Neural cell (in vitro differentiated cells): ENCODE results near the gene AFMID. TPM values are rescaled to one million over a fixed set of nuclear protein-coding genes. Genes with fewer than 3 reads are reported as not detected.

Source experiments
- H2AFZ ChIP-seq: fragments of 200-600, 300-800 bp; sonication (generic), shearing (Covaris generic); 2 replicates; pipeline ENCODE4 v1.6.0; 2014; ENCODE audit warnings: low read depth, mild to moderate bottlenecking, antibody characterized with exemption, low read length, moderate library complexity
- H3F3A ChIP-seq: fragments of 200-600 bp; shearing (Covaris generic); 2 replicates; pipeline ENCODE4 v1.6.1; 2016; ENCODE audit warnings: mild to moderate bottlenecking, moderate library complexity, mixed read lengths, antibody characterized with exemption, low read length; ENCODE audit not compliant: insufficient read depth, poor library complexity, severe bottlenecking
- H3K27ac ChIP-seq: fragments of 200-600, 300-800 bp; sonication (generic), shearing (Covaris generic); 2 replicates; pipeline ENCODE4 v1.5.1; 2014; ENCODE audit warnings: mild to moderate bottlenecking, low read length, moderate library complexity
- H3K27me3 ChIP-seq: fragments of 300-800, 200-600 bp; sonication (generic), shearing (Covaris generic); 2 replicates; pipeline ENCODE4 v1.6.0; 2014; ENCODE audit warnings: mild to moderate bottlenecking, low read depth, low read length, moderate library complexity; ENCODE audit not compliant: insufficient read depth
- H3K36me3 ChIP-seq: fragments of 300-800, 200-600 bp; sonication (generic), shearing (Covaris generic); 2 replicates; pipeline ENCODE4 v1.5.1; 2014; ENCODE audit warnings: mild to moderate bottlenecking, antibody characterized with exemption, low read length, moderate library complexity; ENCODE audit not compliant: insufficient read depth
- H3K4me2 ChIP-seq: fragments of 300-800, 200-600 bp; sonication (generic), shearing (Covaris generic); 2 replicates; pipeline ENCODE4 v1.6.0; 2014; ENCODE audit warnings: mild to moderate bottlenecking, low read length
- H3K4me3 ChIP-seq: fragments of 300-800, 200-600 bp; sonication (generic), shearing (Covaris generic); 2 replicates; pipeline ENCODE4 v1.5.1; 2014; ENCODE audit warnings: mild to moderate bottlenecking, low read length, moderate library complexity
- H3K79me2 ChIP-seq: fragments of 200-600 bp; shearing (Covaris generic); replicated peaks from 2 replicates; pipeline ENCODE4 v1.6.0; 2014; ENCODE audit warnings: mild to moderate bottlenecking, low read length, moderate library complexity; ENCODE audit not compliant: insufficient read depth
- H3K9ac ChIP-seq: fragments of 300-800, 200-600 bp; sonication (generic), shearing (Covaris generic); 2 replicates; pipeline ENCODE4 v1.6.1; 2016; ENCODE audit warnings: mild to moderate bottlenecking, low read length, mixed read lengths
- H3K9me2 ChIP-seq: fragments of 200-600 bp; shearing (Covaris generic); 2 replicates; pipeline ENCODE4 v1.6.1; 2016; ENCODE audit warnings: mild to moderate bottlenecking, low read length, mixed read lengths; ENCODE audit not compliant: insufficient read depth
- H3K9me3 ChIP-seq: fragments of 200-600, 300-800 bp; sonication (generic), shearing (Covaris generic); 2 replicates; pipeline ENCODE4 v1.6.1; 2016; ENCODE audit warnings: mild to moderate bottlenecking, mixed run types, low read length, moderate library complexity, mixed read lengths
- H4K20me1 ChIP-seq: fragments of 200-600 bp; shearing (Covaris generic); 2 replicates; pipeline ENCODE4 v1.6.1; 2016; ENCODE audit warnings: mild to moderate bottlenecking, mixed run types; ENCODE audit not compliant: insufficient read depth
- CTCF ChIP-seq: fragments of 450-650 bp; IDR thresholded peaks from 2 replicates; pipeline ENCODE4 v1.5.1; 2014; ENCODE audit warnings: antibody characterized with exemption, mild to moderate bottlenecking, moderate library complexity; ENCODE audit not compliant: poor library complexity, severe bottlenecking
- EZH2 ChIP-seq: fragments of 200-600, 300-800 bp; shearing (Covaris generic), sonication (generic); IDR thresholded peaks from 2 replicates; pipeline ENCODE4 v1.6.1; 2014; ENCODE audit warnings: antibody characterized with exemption, low read length, borderline replicate concordance, mild to moderate bottlenecking; ENCODE audit not compliant: insufficient read depth, poor library complexity, severe bottlenecking
- MXI1 ChIP-seq: fragments of 450-650 bp; conservative IDR thresholded peaks from 2 replicates; pipeline ENCODE4 v1.6.1; 2014; ENCODE audit warnings: antibody characterized with exemption, mild to moderate bottlenecking; ENCODE audit not compliant: poor library complexity, severe bottlenecking
- POLR2AphosphoS5 ChIP-seq: IDR thresholded peaks from 2 replicates; pipeline ENCODE4 v1.6.1; 2012
- RAD21 ChIP-seq: fragments of 450-650 bp; conservative IDR thresholded peaks from 2 replicates; pipeline ENCODE4 v1.6.1; 2014; ENCODE audit warnings: antibody characterized with exemption, mild to moderate bottlenecking, moderate library complexity
- SMC3 ChIP-seq: fragments of 450-650 bp; conservative IDR thresholded peaks from 2 replicates; pipeline ENCODE4 v1.6.1; 2014; ENCODE audit warnings: antibody characterized with exemption, mild to moderate bottlenecking, moderate library complexity; ENCODE audit not compliant: poor library complexity
- TAF1 ChIP-seq: IDR thresholded peaks from 2 replicates; pipeline ENCODE4 v1.6.1; 2012; ENCODE audit warnings: low read depth
- polyA plus RNA-seq: library from polyadenylated mRNA; depleted of rRNA; stranded (reverse); fragments of >200 nt; gene quantifications from 2 replicates; pipeline ENCODE4 v1.2.3, GENCODE V29; 2014
- TF ChIP-seq, protein P1 (sequence below): IDR thresholded peaks from 2 replicates; pipeline ENCODE4 v1.6.1; 2012; ENCODE audit warnings: borderline replicate concordance

The AFMID gene
- polyA plus RNA-seq, 1 donor from 2014 or later, result 15.8 TPM

GRCh38 chr17:78175643-78175981 is 11.6 kb upstream of the AFMID start:
- Histone ChIP-seq H3K9ac (no peak overlapping the region), H3K27me3 (no peaks in the 10 kb centered on the region), H4K20me1 (no peaks in the 10 kb centered on the region), H3K27ac (no peak overlapping the region), H3K9me2 (no peaks in the 10 kb centered on the region), H3K4me2 (no peak overlapping the region), H3K36me3 (no peaks in the 10 kb centered on the region), H3K79me2 (no peaks in the 10 kb centered on the region), H3F3A (no peaks in the 10 kb centered on the region), H3K4me3 (no peak overlapping the region), H3K9me3 (no peaks in the 10 kb centered on the region), H2AFZ (no peak overlapping the region)
- TF ChIP-seq RAD21 (no peak), TAF1 (no peak), POLR2AphosphoS5 (no peak), MXI1 (no peak), SMC3 (no peak), EZH2 (no peak), CTCF (no peak)
- TF ChIP-seq, protein P1, sequence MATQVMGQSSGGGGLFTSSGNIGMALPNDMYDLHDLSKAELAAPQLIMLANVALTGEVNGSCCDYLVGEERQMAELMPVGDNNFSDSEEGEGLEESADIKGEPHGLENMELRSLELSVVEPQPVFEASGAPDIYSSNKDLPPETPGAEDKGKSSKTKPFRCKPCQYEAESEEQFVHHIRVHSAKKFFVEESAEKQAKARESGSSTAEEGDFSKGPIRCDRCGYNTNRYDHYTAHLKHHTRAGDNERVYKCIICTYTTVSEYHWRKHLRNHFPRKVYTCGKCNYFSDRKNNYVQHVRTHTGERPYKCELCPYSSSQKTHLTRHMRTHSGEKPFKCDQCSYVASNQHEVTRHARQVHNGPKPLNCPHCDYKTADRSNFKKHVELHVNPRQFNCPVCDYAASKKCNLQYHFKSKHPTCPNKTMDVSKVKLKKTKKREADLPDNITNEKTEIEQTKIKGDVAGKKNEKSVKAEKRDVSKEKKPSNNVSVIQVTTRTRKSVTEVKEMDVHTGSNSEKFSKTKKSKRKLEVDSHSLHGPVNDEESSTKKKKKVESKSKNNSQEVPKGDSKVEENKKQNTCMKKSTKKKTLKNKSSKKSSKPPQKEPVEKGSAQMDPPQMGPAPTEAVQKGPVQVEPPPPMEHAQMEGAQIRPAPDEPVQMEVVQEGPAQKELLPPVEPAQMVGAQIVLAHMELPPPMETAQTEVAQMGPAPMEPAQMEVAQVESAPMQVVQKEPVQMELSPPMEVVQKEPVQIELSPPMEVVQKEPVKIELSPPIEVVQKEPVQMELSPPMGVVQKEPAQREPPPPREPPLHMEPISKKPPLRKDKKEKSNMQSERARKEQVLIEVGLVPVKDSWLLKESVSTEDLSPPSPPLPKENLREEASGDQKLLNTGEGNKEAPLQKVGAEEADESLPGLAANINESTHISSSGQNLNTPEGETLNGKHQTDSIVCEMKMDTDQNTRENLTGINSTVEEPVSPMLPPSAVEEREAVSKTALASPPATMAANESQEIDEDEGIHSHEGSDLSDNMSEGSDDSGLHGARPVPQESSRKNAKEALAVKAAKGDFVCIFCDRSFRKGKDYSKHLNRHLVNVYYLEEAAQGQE, result no peak

DNA sequence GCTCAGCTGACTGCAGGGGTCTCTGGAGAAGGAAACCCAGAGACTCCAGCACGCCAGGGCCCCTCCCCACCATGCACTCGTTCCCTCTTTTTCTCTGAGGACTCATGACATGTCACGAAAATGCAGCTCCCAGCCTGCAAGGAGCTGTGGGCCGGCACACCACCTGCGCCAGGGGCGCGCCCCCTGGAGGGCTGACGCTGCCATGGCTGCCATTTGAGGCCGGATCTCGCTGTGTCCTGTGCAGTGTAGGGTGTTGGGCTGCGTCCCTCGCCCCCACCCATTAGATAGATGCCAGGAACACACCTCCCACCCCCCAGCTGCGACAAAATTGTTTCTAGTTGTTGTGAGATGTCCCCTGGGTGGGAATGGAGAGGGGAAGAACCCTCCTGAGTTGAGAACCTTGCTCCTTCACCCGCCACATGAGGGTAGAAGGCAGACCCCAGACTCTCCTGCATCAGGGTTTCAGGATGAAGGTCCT is 10.6 kb upstream of the AFMID start:
- Histone ChIP-seq H2AFZ (no peak overlapping the region), H3K27me3 (no peaks in the 10 kb centered on the region), H3K79me2 (no peaks in the 10 kb centered on the region), H3K27ac (no peak overlapping the region), H3K9ac (no peak overlapping the region), H3F3A (no peaks in the 10 kb centered on the region), H3K9me3 (no peaks in the 10 kb centered on the region), H3K9me2 (no peaks in the 10 kb centered on the region), H3K4me2 (no peak overlapping the region), H3K36me3 (no peaks in the 10 kb centered on the region), H3K4me3 (no peak overlapping the region), H4K20me1 (no peaks in the 10 kb centered on the region)
- peak; percentile 64 for TF ChIP-seq CTCF
- TF ChIP-seq, protein P1, result no peak
